ENCODE results near the gene RTEL1.
"Not testable (repeated sequence)": the region's sequence is repeated elsewhere in the genome, so short reads cannot be mapped to it uniquely, and the experiment has no call there.

RTEL1 gene

DNA sequence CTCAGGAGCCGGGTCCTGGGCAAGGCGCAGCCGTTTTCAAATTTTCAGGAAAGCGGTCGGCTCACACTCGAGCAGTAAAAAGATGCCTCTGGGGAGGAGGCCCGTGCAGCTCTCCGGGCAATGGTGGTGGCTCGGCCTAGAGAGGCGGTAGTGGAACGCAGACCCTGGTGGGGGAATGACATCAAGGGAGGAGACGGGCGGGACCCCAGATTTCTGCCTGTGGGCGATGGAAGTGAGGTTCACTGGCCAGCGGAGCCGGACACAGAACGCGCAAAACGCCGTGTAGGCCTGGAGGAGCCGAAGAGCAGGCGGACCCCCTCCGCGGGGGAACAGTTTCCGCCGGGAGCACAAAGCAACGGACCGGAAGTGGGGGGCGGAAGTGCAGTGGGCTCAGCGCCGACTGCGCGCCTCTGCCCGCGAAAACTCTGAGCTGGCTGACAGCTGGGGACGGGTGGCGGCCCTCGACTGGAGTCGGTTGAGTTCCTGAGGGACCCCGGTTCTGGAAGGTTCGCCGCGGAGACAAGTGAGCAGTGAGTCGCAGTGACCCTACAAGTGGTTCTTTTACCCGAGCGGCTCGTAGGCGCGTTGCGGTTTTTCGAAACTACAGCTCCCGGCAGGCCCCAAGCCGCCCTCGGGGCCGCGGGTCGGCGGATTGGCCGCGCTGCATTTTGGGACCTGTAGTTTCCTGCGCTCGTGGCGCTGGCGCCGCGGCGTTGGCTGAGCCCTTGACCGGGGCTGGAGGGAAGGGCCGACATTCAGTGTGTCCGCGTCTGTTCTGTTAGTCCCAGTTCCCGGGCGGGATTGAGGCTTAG is at the start of gene RTEL1:
Gene RTEL1, plus strand, starts transcription at position 376 of the 812 bp plus-strand sequence. CDS start 1,091 bp downstream, outside the sequence.
- peak; percentile 74 for DNase-seq (ENCODE audit: low read depth)

GRCh38 chr20:63610581-63611435 is 47.3 kb upstream of the RTEL1 start:
- DNase-seq (ENCODE audit: low read depth), result no peak

DNA sequence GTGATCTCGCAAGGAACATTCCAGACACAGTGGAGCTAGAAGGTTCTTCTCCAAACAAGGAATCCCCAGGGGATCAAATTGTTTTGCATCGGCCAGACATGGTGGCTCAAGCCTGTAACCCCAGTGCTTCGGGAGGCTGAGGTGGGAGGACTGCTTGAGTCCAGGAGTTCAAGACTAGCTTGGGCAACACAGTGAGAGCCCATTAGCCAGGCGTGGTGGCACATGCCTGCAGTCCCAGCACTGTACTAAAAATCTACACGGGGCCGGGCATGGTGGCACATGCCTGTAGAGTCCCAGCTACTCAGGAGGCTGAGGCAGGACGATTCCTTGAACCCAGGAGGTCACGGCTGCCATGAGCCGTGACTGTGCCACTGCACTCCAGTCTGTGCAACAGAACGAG is 46.5 kb upstream of the RTEL1 start:
- no peak for DNase-seq (ENCODE audit: low read depth)

DNA sequence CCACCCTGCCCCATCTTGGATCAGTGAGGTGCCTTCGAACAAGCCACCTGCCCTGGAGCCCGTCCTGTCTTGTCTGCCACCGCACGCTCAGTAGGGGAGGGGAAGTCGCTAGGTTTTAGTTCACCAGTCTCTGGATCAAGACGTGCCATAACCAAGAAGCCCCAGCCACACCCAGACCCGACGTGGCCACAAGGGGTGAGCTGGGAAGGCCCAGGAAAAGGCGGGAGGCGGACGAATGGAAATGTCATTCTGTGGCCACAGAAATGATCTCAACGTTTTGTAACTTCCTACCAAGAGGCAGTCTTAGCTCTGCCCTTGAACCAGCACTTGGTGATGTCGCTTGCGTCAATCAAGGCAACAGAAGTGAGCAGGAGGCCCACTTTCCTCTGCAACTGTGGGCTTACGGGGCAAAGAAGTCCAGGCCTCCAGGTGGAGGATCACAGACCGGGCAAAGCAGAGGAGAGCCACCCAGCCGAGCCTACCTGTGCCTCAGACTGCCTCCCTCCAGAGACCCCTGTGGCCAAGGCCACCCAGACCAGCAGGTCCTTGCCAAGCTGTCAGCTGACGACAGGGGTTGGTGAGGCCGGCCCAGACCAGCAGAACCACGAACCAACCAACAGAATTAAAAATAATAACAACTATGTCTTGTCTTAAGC is 45.7 kb upstream of the RTEL1 start:
- DNase-seq (ENCODE audit: low read depth), result no peak

DNA sequence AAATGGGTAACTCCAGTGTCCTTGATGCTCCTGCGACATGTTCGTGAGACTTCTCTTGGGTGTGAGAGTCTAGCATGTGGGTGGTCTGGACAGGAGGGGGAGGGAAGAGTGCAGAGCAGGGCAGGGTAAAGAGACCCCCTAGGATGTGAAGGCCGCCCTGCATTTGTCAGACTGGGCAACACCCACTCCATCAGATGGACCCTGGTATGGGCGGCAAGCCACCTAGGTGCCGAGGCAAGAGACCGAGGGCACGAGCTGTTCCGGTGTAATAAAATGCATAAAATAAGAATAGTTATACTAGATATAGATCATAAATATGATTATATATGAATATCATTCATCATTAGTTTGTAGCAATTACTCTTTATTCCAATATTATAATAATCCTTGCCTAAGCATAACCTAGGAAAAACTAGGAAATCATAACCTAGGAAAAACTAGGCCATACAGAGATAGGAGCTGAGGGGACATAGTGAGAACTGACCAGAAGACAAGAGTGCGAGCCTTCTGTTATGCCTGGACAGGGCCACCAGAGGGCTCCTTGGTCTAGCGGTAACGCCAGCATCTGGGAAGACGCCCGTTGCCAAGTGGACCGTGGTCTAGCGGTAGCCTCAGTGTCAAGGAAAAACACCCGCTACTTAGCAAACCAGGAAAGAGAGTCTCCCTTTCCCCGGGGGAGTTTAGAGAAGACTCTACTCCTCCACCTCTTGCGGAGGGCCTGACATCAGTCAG is 44.1 kb upstream of the RTEL1 start:
- not testable (repeated sequence) for DNase-seq (ENCODE audit: low read depth)

- DNase-seq (ENCODE audit: low read depth), result no peak
These were observed 40.8 kb upstream of the RTEL1 start for GRCh38 chr20:63617092-63617875.

GRCh38 chr20:63617876-63618265 is 40.2 kb upstream of the RTEL1 start:
- no peak for DNase-seq (ENCODE audit: low read depth)

GRCh38 chr20:63618291-63618980 is 39.7 kb upstream of the RTEL1 start:
- no peak for DNase-seq (ENCODE audit: low read depth)

GRCh38 chr20:63619086-63619485 is 39.0 kb upstream of the RTEL1 start:
- DNase-seq (ENCODE audit: low read depth), result no peak

- DNase-seq (ENCODE audit: low read depth), result no peak
These were observed 38.6 kb upstream of the RTEL1 start for GRCh38 chr20:63619505-63619904.

DNA sequence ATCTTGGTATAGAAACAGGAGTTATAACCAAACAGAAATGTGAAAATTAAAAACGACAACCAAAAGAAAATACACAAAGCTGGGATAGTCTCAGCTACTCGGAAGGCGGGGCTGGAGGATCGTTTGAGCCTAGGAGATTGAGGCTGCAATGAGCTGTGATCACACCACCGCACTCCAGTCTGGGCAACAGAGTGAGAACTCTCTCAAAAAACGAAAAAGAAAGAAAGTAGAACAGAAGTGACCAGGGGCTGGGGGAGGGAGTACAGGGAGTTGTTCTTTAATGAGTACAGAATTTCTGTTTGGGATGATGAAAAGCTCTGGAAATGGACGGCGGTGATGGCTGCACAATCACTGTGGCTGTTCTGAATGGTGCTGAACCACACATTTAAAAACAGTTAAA is 37.1 kb upstream of the RTEL1 start:
- no peak for DNase-seq (ENCODE audit: low read depth)

- no peak for DNase-seq (ENCODE audit: low read depth)
These were observed 36.0 kb upstream of the RTEL1 start for GRCh38 chr20:63622096-63622495.

- DNase-seq (ENCODE audit: low read depth), result no peak
These were observed 35.4 kb upstream of the RTEL1 start for GRCh38 chr20:63622732-63623131.

- DNase-seq (ENCODE audit: low read depth), result no peak
These were observed 33.6 kb upstream of the RTEL1 start for GRCh38 chr20:63624486-63624885.

DNA sequence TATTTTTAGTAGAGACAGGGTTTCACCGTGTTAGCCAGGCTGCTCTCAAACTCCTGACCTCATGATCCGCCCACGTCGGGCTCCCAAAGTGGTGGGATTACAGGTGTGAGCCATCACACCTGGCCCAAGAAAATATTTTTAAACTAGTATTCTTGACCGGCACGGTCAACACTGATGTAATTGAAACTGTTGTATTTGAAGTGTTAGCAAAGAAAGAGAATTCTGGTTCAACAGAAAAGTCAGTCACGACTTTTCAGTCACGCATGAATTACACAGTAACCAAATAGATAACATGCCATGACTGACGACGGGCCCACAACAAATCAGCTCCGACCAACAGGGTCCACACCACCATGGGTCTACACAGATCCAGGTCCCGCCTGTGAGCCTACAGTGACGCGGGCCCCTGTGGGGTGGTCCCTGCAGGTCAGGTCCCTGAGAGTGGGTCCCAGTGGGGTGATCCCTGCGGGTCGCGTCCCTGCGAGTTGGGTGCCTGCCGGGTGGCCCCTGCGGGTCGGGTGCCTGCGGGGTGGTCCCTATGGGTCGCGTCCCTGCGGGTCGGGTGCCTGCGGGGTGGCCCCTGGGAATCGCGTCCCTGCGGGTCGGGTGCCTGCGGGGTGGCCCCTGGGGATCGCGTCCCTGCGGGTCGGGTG is 32.2 kb upstream of the RTEL1 start:
- no peak for DNase-seq (ENCODE audit: low read depth)

DNA sequence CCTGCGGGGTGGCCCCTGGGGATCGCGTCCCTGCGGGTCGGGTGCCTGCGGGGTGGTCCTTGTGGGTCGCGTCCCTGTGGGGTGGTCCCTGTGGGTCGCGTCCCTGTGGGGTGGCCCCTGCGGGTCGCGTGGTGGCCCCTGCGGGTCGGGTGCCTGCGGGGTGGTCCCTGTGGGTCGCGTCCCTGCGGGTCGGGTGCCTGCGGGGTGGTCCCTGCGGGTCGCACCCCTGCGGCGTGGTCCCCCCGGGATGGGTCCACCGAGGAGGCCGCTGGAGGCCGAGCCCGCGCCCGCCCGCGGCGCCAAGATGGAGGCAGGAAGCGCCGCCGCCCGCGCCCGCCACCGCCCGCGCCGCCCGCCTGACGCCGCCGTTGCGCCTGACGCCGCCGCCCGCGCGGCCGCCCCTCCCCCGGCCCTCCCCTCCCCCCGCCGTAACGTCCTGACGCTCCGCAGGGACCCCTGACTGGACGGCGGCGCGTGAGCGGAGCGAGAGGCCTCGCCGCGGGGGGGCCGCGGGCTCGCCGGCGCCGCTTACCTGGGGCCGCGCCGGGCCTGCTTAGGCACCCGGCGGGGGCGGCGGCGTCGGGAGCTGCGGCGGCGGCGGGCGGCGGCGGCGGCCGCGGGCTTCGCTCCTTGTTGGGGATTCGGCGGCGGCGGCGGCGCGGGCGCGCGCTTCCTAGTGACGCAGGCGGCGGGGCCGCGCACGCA is 31.5 kb upstream of the RTEL1 start, which contains the start of gene GMEB2:
Gene GMEB2, minus strand, starts transcription at position 678 of the 705 bp plus-strand sequence. CDS start 7,704 bp downstream, outside the sequence.
- peak; percentile 86 for DNase-seq (ENCODE audit: low read depth)

GRCh38 chr20:63627129-63627750 is 30.9 kb upstream of the RTEL1 start:
- peak; percentile 69 for DNase-seq (ENCODE audit: low read depth)

GRCh38 chr20:63627751-63628245 is 30.3 kb upstream of the RTEL1 start:
- no peak for DNase-seq (ENCODE audit: low read depth)
